ENCODE data around the gene CTU1.

CTU1 gene

GRCh38 chr19:51131780-51132680, 23.8 kb upstream of the CTU1 start:
- no peaks in the 10 kb centered on the region for H3K9me3 ChIP-seq (ENCODE audit: control insufficient read depth, insufficient read depth, low read depth, low read length)
- no peaks in the 10 kb centered on the region for H3K36me3 ChIP-seq (ENCODE audit: control insufficient read depth in 2 of 2, insufficient read depth in 1 of 2, low read length in 2 of 2)
- TF ChIP-seq ZNF514 (tag by site-specific recombination; IDR thresholded peaks at IDR 0.05): no peak
- TF ChIP-seq ZFHX2 (tag by site-specific recombination; conservative IDR thresholded peaks at IDR 0.05): no peak
- no peak for TF ChIP-seq WT1 (tag by site-specific recombination; IDR thresholded peaks at IDR 0.05)
- no peak for TF ChIP-seq ZNF354C (tag by site-specific recombination; IDR thresholded peaks at IDR 0.05; ENCODE audit: borderline replicate concordance, low read depth)
- POLR2A ChIA-PET: interaction anchor here (0.6 kb wide), 1 partner anchor 24 kb away, joined by 3 read pairs; the partner anchor contains the start of gene CTU1
- H3K27ac ChIP-seq (ENCODE audit: extremely low read depth, low read depth, low read length): no peak overlapping the region; the same call in 1 of the 2 replicates
- CTCF ChIA-PET: interaction anchor here (0.6 kb wide), 1 partner anchor 148 kb away, joined by 4 read pairs; no protein-coding TSS in a partner anchor
- H3K4me1 ChIP-seq (ENCODE audit: control insufficient read depth, insufficient read depth, low read length): peaks cover 12% of the 10 kb centered on the region
- no peak overlapping the region for H3K4me3 ChIP-seq (ENCODE audit: low read depth, low read length)

GRCh38 chr19:51129716-51130115, 21.5 kb upstream of the CTU1 start:
- Histone ChIP-seq H3K4me1 (ENCODE audit: control insufficient read depth, insufficient read depth, low read length) (peaks cover 12% of the 10 kb centered on the region), H3K36me3 (ENCODE audit: control insufficient read depth in 2 of 2, insufficient read depth in 1 of 2, low read length in 2 of 2) (no peaks in the 10 kb centered on the region), H3K9me3 (ENCODE audit: control insufficient read depth, insufficient read depth, low read depth, low read length) (no peaks in the 10 kb centered on the region), H3K27ac (ENCODE audit: extremely low read depth, low read depth, low read length) (no peak overlapping the region), H3K4me3 (ENCODE audit: low read depth, low read length) (no peak overlapping the region)
- CTCF ChIA-PET: interaction anchor here (2.3 kb wide), 1 partner anchor 29 kb away, joined by 13 read pairs; no protein-coding TSS in a partner anchor
- peak; percentile 31; the same call in 1 of the 2 replicates for TF ChIP-seq ZFHX2 (tag by site-specific recombination; conservative IDR thresholded peaks at IDR 0.05)
- no peak for TF ChIP-seq CTCF (tag by site-specific recombination; IDR thresholded peaks at IDR 0.05)
- POLR2A ChIA-PET: no interaction called here

GRCh38 chr19:51128227-51128626, 20.0 kb upstream of the CTU1 start:
- 0 out of 2 replicates have a peak overlapping the region, but pooled peaks have one; percentile 22 for H3K27ac ChIP-seq (ENCODE audit: extremely low read depth, low read depth, low read length)
- H3K4me1 ChIP-seq (ENCODE audit: control insufficient read depth, insufficient read depth, low read length): peaks cover 12% of the 10 kb centered on the region
- H3K36me3 ChIP-seq (ENCODE audit: control insufficient read depth in 2 of 2, insufficient read depth in 1 of 2, low read length in 2 of 2): no peaks in the 10 kb centered on the region
- no peaks in the 10 kb centered on the region for H3K9me3 ChIP-seq (ENCODE audit: control insufficient read depth, insufficient read depth, low read depth, low read length)
- ChIA-PET CTCF (interaction anchor here (0.6 to 0.8 kb wide), 2 partner anchors 17 to 446 kb away, joined by 3 read pairs; no protein-coding TSS in a partner anchor), POLR2A (no interaction called here)
- TF ChIP-seq FEZF1 (tag by site-specific recombination; IDR thresholded peaks at IDR 0.05): no peak
- no peak for TF ChIP-seq ZNF311 (tag by site-specific recombination; IDR thresholded peaks at IDR 0.05; ENCODE audit: borderline replicate concordance)
- no peak for TF ChIP-seq KLF10 (tag by site-specific recombination; IDR thresholded peaks at IDR 0.05)
- no peak for TF ChIP-seq ATF2 (tag by site-specific recombination; IDR thresholded peaks at IDR 0.05; ENCODE audit: low read depth)
- no peak for TF ChIP-seq ZSCAN5A (tag by site-specific recombination; IDR thresholded peaks at IDR 0.05)
- TF ChIP-seq CTCF (tag by site-specific recombination; IDR thresholded peaks at IDR 0.05): no peak
- no peak for TF ChIP-seq ZNF837 (tag by site-specific recombination; IDR thresholded peaks at IDR 0.05)
- TF ChIP-seq ZBTB48 (tag by site-specific recombination; IDR thresholded peaks at IDR 0.05): no peak
- TF ChIP-seq ZNF555 (tag by site-specific recombination; conservative IDR thresholded peaks at IDR 0.05): no peak
- no peak for TF ChIP-seq ZNF223 (tag by site-specific recombination; IDR thresholded peaks at IDR 0.05)
- TF ChIP-seq GFI1B (tag by site-specific recombination; IDR thresholded peaks at IDR 0.05): no peak
- no peak for TF ChIP-seq ZNF623 (tag by site-specific recombination; IDR thresholded peaks at IDR 0.05)
- no peak overlapping the region for H3K4me3 ChIP-seq (ENCODE audit: low read depth, low read length)
